Inflammatory macrophage (primary cell): Measurements from ENCODE around the gene CASTOR1.

ENCODE experiments used
- DNase-seq, 2 donors: peaks; one replicate each; pipeline ENCODE4 v3.0.0-alpha.2; 2020 to 2022

The CASTOR1 gene

DNA sequence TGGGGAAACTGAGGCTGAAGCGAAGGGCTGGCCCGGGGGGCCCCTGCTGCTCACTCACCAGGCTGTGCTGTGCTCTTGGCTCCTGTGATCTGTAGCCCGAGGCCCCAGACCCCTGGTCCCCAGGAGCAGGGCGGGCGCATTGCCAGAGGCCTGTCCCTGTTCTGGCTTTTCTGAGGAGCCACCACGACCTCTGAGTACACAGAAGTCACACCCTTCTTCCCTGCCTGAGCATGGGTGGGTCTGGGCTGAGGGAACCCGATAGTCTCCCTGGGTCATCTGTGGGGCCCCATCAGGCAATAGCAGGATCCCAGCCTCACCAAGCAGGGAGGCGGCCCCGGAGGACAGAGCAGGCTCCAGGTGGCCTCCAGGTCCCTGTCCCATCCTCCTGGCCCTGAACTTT is 5.1 kb downstream of the CASTOR1 start:
- DNase-seq = no peak

DNA sequence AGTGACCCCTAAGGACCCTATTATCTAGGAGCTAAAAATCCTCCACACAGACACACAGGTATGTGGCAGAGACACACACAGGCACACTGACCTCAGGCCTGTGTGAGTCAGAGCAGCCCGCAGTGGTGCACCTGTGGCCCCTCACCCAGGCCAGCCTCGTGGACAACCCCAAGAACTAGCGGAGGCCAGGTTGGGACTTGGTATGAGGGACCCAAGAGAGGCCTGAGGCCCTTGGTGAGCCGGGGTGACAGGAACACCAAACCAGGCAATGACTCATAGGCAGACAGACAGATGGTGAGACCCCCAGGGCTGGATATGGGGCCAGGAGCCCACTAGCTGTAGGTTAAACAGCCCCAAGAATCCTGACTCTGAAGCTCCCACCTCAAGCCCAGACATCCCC is 6.0 kb downstream of the CASTOR1 start:
- DNase-seq = no peak

DNA sequence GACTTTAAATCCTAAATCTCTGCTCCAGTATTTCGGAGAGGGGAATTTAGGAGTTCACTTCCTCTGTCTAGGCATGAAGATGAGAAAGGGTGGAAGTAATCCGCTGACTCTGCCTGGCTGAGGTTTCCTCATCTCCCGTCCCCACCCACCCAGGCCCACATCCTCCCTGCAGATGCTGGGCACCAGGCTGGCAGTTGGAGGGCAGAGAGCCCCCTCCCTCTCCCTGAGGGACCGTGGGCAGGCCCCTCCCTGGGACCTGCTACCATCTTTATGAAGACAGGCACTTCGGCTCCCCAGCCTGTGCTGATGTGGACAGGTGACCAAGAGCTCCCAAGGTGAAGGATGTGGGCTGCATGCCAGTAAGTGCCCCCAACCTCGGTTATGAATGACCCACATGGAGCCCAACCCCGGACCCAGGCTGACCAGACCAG is 6.7 kb downstream of the CASTOR1 start:
- peak; percentile 55 to 67 for DNase-seq

DNA sequence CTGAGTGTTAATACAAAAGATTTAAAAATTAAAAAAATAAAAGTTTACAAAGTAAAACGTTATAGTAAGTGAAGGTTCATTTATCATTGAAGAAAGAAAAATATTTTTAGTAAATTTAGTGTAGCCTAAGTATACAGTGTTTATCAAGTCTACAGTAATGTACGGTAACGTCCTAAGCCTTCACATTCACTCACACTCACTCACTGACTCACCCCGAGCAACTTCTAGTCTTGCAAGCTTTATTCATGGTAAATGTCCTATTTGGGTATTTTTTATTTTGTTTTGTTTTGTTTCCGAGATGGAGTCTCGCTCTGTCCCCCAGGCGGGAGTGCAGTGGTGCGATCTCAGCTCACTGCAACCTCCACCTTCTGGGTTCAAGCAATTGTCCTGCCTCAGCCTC is 8.8 kb downstream of the CASTOR1 start:
- no peak for DNase-seq

DNA sequence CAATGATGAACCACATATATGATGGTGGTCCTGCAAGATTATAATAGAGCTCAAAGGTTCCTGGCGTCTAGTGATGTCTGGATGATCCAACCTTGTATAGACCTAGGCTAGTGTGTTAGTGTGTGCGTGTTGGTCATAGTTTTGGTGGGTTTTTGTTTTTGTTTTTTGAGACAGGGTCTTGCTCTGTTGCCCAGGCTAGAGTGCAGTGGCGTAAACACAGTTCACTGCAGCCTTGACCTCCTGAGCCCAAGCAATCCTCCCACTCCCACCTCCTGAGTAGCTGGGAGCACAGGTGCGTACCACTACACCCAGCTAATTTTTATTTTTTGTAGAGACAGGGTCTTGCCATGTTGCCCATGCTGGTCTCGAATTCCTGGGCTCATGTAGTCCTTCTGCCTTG is 9.4 kb downstream of the CASTOR1 start:
- DNase-seq = no peak

DNA sequence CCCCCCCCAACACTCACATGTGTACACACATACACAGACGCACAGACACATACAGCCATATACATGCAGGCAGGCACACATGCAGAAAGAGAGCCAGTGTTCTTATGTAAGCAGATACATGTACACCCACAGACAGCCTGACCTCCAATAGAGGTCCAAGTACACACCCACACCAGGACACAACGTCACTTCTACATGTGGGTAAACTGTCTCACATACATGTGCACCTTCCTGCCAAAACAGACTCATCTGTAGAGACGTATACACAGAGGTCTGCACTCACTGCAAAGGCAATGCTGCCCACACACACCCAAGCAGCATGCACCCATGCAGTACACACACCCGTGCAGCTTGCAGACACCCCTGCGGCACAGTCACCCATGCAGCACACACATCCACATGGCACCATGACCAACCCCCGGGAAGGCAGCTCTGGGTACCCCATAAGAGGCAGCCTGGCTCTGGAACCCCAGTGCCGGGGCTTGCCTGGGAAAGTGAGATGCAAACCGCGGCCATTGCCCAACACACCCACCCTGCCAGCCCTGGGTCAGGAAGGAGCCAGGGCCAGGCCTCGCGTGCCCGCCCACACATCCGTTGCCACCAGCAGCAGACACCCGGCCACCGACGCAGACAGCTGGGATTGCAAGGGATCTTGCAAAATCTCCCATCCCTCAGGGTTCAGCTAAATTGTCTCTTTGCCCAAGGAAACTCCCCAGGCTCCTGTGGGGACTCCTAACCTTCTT is 10.1 kb downstream of the CASTOR1 start:
- DNase-seq = peak; percentile 93 to 97

DNA sequence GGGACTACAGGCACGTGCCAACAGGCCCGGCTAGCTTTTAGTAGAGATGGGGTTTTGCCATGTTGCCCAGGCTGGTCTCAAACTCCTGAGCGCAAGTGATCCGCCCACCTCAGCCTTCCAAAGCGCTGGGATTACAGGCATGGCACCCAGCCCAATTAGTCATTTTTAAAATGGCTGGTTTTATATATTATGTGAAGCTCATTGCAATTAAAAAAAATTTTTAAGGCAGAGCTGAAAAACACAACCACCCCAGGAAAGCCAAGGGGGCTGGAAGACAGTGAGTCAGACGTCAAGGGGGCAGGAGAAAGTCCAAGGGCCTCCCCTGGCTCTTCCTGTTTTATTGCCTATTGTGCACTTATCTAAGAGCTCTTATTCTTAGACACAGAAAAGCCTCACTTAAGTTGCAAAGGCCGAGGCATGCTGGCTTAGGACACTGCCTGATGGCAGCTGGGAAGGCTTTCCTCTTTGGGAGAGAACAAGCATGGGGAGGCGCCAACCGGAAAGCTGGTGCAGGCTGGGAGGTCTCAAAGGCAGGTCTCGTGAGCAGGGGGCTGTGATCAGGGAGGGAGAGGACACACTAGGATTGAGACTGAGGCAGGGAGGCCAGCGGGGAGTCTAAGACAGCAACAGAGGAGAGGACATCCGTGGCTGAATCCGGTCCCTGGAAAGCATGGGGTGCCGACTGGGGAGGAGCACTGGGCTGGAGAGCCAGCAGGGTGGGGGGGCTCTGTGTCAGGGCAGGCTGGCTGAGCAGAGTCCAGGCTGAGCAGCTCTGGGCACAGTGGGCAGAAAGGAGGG is 11.6 kb downstream of the CASTOR1 start:
- DNase-seq = peak; percentile 50 to 57

DNA sequence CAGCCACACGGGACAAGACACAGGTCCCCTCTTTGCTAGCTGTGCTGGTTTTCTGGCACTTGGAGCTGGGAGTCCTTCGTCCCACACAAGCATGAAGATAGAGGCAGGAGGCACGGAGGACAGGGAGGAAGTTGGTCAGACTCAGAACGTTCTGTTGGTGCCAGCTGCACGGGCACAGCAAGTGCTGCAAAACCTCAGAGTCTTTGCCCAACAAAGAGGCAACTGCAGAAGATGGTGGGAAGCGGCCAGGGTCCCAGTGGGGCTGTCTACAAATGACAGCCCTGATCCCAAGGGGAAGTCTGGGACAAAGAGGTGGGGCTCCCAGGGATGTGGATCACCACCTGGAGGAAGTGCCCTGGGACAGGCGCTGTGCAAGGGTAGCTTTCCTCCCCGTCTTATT is 13.3 kb downstream of the CASTOR1 start:
- no peak for DNase-seq

DNA sequence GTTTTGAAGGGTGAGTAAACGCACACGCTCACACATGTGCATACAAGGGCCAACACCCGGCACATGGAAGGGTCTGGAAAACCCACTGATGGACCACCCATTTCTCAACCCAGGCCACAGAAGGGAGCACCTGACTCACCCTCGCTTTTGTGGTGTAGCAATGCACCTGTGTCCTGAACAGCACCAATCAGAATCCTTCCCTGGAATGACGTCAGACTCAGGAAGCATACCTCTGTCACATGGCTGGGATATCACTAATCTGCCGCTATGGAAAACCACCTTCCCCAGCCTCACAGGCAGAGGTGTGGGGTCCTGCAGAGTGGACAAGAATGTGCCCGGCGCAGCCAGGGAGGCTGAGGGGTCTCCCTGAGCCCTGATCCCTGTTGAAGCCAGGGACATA is 13.7 kb downstream of the CASTOR1 start:
- no peak for DNase-seq

DNA sequence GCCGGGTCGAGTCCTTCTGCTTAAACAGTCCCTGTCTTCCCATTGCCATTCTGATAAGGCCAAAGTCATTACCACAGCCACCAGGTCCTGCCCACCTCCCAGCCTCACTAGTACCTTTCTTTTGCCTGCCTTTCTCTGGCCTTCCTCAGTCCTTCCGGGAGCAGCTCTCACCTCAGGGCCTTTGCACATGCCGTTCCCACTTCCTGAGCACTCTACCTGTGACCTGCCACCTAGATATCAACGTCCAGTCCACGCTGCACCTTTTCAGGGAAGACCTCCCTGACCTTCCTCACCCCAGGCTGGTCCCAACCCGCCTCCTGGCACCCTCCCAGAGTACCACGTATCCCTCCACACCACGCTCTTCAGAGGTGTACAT is 14.9 kb downstream of the CASTOR1 start:
- DNase-seq = no peak

DNA sequence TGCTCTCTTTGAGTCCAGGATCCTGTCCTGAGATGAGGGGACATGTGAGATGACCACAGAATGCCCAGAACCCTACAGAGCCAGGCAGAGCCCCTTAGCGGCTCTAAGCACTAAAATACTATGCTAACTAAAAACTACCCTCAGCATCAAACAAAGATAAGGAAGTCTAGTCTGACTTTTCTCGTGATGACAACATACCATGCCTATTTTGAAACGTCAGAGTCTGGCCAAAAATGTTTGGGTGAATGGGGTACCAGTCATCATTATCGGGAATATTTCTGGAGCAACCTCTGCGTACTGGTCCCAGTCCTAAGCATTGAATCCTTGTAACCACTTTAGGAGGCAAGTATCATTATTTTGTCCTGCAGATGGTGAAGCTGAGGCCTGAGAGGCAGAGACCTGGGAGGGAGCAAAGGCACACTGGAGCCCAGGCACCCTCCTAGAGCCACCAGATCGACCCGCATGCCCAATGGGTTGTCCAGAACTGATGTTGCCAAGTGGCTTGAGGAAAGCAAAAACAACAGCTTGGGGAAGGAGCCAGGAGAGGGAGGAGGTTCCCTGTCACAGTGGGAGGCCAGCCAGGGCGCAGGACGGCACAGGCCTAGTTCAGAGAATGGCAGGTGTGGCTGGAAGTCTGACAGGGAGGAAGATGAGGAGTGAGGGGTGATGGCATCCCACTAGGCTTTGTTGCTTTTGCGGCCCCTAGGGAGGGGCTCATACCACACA is 15.4 kb downstream of the CASTOR1 start:
- no peak for DNase-seq

DNA sequence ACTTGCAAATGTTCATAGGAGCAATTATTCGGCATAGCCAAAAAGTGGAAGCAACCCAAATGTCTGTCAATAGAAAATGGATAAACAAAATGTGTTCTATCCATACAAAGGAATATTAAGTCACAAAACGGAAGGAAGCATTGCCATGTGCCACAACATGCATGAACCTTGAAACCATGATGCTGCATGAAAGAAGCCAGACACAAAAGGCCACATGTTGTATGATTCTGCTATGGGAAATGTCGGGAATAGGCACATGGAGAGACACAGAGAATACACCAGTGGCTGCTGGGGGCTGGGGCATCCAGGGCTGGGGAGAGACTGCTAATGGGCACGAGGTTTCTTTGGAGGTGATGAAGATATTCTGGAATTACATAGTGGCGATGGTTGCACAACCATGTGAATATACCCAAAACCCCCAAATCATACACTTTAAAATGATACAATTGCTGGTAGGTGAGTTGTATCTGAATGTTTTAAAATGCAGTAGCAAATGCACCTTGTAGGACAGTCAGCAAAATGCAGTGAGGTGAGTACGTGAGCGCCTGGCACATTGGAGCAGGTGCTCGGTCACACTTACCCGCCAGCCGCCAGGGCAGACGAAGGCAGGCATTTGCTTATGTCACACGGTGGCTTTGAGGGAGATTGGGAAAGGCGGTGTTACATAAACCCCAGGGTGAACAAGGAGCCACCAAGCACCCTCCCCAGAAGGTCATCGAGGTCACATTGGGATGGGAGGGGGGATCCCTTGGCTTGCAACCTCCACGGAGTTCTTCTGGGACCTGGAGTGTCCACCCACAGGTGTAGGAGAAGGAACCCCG is 16.3 kb downstream of the CASTOR1 start:
- peak; percentile 30 to 38 for DNase-seq

DNA sequence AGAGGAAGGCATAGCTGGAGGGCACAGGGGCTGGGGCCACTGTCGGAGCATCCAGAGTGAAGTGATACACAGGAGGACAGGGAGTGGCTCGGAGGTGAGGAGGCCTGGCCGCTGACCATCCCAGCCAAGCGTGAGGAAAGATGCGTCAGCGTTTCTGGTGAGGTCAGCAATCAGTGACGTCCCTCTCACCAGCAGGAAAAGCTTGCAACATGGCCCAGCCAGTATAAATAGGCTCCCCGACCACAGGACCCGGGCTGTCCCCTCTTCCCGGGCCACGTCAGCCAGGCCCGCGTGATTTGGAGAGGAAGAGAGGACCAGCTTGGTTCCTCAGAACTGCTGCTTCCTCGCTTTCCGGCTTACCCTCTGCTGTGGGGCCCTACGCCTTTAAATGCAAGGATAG is 18.5 kb downstream of the CASTOR1 start:
- DNase-seq = peak; percentile 98

DNA sequence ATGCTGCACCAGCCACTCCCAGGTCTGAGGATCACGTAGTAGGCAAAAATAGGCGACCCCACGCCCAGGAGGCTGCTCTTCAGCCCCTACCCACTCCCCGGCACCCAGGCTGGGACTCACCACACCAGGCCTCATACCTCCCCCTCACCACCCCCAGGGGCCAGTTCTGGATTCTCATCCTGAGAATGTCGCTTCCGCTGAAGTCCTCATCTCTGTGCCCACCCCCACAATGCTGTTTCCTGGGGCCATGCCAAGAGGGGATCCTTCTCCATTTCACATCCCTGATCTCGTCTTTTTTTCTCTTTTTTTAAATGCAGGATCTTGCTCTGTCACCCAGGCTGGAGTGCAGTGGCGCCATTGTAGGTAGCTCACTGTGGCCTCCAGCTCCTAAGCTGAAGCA is 21.0 kb downstream of the CASTOR1 start:
- DNase-seq = no peak

DNA sequence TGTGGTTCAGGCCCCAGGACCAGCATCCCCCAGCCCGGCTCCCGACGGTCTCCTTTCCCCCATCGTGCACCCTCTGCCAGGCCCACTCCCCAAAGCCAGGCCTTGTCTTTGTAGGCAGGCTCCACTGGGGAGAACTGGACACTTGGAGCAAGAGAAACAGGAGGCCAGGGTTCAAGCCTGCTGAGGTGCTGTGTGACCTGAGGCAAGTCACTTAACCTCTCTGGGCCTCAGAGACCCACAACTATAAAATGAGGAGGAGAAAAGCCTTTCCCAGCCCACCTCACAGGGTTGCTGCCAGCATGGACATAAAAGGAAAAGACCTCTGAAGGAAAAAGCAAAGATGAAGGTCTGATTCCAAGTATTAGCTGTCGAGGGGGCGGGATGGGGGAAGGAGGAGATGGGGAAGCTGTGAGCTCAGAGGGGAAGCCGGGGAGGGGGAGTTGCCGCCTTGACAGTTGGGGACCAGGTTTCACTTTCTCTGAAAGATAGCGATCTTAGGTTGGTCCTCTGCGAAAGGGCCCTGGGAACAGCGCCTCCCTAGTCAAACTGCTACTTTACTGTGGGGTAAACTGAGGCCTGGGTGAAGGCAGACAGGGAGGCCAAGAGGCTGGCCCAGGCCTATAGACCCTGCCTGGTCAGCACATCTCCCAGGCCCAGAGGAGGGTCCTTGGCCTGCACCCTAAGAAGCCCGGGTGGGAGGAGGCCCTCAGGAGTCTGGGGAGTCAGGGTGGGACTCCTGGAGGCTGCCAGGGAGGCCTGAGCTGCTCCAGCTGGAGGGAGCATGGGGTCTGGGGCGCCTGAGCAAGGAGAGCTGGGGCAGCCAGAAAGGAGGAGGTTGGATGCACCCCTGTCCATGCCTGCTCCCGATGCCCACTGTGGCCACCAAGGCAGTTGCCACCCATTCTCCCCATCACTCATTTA is 21.7 kb downstream of the CASTOR1 start:
- DNase-seq = peak; percentile 55 to 57

DNA sequence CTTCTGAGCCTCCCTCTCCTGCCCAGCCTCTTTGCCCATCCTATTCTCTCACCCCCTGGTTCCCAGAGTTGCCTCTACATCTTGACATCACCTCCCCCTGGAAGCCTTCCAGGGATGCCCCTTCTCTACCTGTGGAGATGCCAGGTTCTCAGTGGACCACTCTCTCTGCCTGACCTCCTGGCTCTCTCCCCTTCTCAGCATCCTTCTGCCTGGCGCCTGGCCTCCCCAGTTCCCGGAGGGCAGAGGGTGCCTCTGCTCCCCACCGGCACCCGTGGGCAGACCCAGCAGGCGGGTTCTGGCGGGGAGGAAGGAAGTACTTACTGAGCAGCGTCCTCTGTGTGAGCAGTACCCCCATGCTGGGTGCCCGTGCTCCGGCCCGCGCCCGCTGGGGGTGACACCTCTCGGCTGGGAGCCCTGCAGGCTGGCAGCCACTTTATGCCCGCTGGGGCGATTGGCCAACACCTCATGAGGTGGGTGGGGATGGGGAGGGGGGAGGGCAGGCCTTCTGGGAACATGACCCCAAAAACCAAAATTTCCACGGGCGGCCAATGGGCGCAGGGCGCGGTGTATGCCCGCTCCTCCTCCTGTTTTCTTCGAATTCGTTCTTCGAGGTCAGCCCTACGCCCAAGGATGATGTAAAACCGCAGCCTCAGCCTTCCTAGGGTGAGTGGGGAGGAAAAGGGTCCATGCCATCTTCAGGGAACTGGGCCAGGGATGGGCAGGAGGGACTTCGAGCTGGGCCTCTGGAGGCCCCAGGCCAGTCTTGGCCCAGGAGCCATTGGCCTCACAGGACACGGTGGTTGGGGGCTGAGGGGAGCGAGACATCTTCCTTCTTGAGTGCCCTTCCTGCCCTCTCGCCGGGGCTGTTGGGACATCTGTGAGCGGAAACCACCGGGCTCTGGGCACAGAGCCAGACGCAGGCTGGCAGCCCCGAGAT is 22.6 kb downstream of the CASTOR1 start, which contains the start of gene OSM:
OSM (minus strand) TSS at position 407 of the 937 bp plus-strand sequence; CDS start at position 355, 52 bp downstream.
- DNase-seq = peak; percentile 80 to 88

DNA sequence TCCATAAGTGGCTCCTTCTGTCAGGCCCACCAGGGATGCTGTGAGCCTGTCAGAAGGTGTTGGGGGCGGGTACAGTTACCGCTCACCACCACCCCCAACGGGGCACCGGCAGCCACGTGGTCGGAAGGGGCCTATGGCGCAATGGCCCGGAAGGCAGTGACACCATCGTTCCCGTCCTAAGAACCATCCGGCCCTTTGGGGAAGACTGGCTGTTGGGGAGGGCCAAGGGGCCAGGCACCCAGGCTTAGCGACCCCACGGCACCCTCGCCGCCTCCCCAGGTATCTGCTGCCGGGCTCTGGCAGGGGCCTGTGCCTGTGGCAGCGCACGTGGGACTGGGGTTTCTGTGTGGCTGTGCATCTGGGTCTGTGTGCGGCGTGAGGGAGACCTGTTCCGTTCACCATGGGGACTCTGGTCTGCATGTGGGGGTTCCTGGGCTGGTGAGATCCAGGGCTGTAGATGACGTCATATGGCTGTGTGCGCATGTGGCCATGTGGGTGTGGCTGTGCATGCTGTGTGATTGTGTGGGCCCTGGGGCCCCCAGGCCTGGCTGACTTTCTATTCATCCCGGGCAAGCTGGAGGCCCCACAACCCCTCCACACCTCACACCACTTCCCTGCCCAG is 23.4 kb downstream of the CASTOR1 start:
- peak; percentile 78 for DNase-seq

DNA sequence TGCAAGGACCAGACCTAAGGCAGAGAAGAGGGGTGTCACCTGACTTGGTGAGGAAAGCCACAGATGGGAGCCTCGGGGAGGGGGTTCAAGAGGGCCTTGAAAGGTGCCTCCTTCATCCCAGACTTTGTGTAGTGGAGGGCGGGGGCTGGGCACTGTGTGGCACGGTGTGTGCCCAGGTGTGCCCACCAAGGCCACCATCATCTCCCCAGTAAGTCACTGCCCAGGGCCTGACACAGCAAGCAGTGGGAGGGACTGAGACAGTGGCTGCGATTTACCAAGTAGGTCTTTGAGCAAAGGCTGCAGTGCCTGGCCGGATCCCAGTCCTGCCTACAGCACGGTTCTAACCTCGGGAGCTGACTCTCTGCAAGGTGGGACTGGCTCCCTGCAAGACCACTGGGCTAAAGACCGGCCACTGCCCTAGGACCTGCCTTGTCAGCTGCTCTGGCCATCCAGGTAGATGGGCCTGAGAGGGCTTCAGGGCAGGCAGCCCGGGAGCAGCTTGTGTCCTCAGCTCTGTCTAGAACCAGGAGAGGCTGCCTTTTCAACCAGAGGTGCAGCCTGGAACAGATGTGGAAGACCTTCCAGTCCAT is 24.1 kb downstream of the CASTOR1 start:
- DNase-seq = no peak

DNA sequence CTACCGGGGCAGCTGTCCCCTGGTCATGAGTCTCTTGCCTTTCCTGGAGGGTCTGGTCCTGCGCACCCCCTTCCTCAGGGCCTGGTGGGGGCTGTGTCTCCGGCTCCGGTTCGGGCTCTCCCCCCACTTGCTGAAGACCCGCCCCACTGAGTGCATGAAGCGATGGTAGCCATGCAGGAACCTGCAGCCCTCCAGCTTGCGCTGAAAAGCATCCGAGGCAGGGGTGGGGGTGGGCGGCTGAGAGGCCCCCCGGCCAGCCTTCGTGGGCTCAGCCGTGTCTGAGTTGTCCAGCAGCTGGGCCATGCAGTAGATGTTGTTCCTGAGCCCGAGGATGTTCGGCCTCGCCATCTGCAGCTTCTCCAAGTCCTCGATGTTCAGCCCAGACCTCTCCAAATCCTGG is 25.4 kb downstream of the CASTOR1 start:
- no peak for DNase-seq
